ENCODE data around the gene SRGAP2C.
"Not testable (repeated sequence)": the region's sequence is repeated elsewhere in the genome, so short reads cannot be mapped to it uniquely, and the experiment has no call there.

SRGAP2C gene

GRCh38 chr1:121226925-121227324 lies 42.1 kb downstream of the SRGAP2C start:
- DNase-seq (ENCODE audit: low read depth in 2 of 2): not testable (repeated sequence)

DNA sequence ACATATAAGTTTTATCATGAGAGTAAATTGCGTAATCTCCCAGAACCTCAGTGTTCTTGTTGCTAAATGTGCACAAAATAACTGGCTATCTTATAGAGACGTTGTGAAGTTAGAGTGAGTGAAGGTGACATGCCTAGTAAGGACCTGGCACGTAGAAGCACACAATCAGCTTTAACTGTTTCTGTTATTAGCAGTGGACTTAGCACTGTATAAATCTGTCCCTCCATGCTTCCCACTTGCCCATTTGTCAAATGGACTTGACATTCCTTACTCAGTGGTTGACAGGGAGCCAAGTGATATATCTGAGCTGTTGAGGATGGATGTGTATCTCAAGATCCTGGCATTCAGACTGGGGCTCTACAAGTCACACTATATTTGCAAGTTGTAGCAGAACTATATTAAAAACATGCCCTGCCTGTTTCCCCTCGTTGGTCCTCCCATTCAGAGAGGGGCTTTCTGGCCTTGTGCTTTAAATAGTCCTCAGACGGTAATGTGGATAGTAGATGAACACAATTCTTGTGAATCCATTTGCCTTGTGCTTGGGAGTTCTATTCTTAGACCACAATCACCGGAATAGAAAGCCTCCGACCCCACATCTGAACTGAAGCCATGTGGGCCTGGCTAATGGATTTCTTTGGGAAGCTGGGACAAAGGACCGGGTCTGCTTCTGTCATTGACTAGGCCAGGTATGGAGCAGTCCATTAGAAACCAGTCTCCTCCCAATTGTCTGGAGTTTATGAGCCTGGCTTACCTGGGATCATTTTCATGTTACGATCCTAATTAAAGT lies 43.0 kb downstream of the SRGAP2C start:
- not testable (repeated sequence) for DNase-seq (ENCODE audit: low read depth in 2 of 2)

GRCh38 chr1:121230636-121231035 lies 45.9 kb downstream of the SRGAP2C start:
- DNase-seq (ENCODE audit: low read depth in 2 of 2): not testable (repeated sequence)

DNA sequence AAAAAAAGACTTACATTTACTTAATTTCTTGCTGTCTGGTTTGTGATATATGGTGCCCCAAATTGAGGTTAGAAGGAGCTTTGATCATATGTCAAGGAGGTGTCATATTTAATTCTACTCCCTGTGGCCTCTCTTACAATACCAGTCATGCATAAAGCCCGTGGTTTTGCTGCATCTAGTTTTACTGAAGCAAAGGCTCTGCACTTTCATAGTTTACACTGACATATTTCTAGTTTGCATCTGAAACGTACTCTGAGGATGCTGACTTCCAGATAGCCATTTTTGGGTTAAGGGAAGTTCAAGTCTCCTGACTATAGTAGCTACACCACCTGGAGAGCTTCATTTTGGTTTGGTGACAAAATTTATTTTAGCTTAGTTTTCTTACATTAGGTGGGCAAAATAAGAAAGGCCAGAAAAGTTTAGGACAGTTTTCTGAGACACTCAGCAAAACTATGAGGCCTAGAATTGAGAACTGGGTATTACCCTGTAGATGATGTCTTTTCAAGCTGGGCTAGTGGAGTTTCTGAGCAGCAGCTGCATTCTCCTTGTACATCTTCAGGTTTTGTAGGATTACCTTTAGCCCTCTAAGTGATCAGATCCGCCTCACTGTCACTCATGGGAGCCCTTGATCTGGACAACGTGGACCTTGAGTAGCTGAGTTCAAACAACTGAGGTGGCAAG lies 47.8 kb downstream of the SRGAP2C start:
- not testable (repeated sequence) for DNase-seq (ENCODE audit: low read depth in 2 of 2)

DNA sequence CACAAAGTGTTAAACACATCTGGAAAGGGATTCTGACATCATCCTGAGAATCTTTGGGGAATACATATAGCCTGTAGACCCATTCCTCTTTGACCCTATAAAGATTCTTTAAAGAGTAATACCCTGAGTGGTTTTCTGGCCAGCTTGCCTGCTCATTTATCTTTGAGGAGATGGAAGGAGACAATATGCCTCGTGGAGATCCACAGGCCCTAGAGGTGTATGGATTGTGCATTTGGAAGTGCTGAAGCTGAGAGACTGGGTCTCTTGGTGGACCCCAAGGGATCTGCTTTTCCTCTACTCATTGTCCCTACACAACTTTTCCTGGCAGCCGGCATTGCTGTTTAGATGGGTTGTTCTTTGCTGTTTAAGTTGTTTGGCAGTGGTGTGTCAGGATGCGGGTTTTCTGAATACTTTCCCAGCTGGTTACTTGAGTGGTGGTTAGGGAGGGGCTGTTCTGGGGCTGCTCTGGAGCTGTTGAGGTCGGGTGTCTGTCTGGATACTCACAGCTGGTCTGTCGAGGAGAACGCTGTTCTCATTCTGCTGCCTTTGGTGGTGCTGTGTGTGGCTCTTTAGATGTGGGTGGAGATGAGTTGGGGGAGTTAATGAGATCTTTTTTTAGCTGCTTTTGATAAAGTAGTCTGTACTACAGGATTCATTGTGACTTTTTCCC lies 49.5 kb downstream of the SRGAP2C start:
- not testable (repeated sequence) for DNase-seq (ENCODE audit: low read depth in 2 of 2)

DNA sequence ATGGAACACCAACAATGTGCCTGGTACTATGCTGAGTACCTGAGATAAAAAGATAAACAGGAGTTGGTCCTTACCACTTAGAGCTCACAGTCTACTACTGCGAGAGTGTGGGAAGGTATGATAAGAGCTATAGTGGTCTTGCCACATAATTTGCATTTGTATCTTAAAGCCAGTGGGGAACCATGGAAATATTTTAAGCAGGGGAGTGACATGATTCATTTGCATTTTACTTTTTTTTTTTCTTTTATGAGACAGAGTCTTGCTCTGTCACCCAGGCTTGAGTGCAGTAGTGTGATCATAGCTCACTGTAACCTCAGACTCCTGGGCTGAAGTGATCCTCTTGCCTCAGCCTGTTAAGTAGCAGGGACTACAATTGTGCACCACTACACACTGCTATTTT lies 53.6 kb downstream of the SRGAP2C start:
- DNase-seq (ENCODE audit: low read depth in 2 of 2): not testable (repeated sequence)

GRCh38 chr1:121243913-121244312 lies 59.1 kb downstream of the SRGAP2C start:
- DNase-seq (ENCODE audit: low read depth in 2 of 2): not testable (repeated sequence)

DNA sequence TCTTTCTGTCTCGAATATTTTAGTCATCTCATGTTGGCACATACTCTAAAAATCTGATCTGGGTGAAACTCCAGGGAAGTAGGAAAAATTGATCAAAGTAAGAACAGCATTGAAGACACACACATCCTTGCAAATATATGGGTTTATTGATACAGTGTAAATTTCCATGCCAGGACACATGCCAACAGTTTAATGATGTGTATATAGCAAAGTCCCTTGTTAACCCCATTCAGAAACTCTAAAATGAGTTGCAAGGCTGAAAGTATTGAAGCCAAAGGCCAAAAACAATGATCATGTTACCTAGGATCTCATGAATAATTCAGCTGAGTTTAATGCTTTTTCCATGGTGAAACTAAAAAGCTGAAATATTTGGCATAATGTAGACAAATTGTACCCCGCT lies 61.6 kb downstream of the SRGAP2C start:
- DNase-seq (ENCODE audit: low read depth in 2 of 2): not testable (repeated sequence)

DNA sequence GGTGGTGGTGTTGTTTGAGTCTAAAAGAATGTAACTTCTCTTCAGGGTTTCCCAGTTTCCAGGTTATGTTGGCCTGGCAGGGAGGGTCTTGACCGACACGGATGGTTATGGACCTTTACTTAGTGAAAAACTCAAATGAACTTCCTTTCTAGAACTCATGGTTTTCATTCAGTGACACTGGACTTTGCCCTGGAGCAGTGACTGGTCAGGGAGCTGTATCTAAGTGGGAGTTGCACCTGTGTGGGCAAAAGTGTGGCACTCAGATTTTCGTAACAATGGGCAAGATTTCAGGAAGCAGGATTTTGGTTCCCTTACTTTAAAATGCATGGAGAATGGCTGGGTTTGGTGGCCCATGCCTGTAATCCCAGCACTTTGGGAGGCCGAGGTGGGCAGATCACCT lies 67.9 kb downstream of the SRGAP2C start:
- not testable (repeated sequence) for DNase-seq (ENCODE audit: low read depth in 2 of 2)

- not testable (repeated sequence) for DNase-seq (ENCODE audit: low read depth in 2 of 2)
These were observed 69.8 kb downstream of the SRGAP2C start for GRCh38 chr1:121254618-121255017.

DNA sequence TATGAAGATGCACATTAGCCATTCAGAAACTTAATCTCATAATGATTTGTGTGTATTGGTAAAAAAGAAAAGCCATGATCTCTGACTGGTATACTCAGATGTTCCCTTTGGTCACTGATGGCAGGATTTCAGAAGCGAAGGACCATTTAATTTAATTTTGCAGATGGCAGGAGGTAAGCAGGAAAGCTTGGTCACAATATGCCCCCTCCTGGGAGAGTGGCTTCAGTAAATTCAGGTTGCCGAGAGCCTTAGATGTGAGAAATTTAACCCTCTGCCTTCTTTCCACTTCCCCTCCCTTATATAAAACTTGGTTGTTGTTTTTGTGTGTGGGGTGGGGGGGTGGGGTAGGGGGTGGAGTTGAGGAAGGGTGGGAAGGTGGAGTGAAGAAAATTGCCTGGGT lies 72.9 kb downstream of the SRGAP2C start:
- not testable (repeated sequence) for DNase-seq (ENCODE audit: low read depth in 2 of 2)

- DNase-seq (ENCODE audit: low read depth in 2 of 2): not testable (repeated sequence)
These were observed 73.4 kb downstream of the SRGAP2C start for GRCh38 chr1:121258134-121258533.

DNA sequence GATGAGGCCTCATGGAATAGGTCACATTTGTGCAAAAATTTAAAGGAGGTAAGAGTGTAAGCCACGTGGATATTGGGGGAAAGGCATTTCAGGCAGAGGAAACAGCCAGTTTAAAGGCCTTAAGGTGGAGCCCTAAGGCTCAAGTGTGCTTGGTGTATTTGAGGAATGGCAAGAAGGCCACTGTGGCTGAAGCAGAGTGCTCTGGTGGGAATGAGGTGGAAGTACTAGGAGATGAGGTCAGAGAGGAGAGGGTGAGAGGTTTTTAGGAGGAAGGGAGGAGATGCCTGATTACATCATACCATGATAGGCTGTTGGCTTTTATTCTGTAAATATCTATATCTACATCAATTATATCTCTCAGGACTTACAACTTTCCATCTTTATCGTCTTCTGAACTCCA lies 75.4 kb downstream of the SRGAP2C start:
- not testable (repeated sequence) for DNase-seq (ENCODE audit: low read depth in 2 of 2)

DNA sequence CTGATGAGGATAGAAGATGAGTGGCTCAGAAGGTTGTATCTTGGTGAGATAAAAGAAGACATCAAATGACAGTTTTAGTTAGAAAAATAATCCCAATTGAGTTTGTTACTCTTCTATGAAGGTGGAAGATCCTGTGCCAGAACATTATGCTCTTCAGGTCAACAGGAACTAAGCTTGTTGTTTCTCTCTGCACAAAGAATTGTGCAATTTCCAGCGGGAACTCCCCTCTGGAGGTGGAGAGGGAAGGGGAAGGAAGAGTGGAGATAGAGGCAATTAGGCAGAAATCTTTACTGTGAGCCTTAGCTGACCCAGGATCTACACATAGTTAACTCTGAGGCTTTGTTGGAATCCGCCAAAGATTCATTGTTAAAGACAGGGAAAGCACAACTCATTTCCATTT lies 77.4 kb downstream of the SRGAP2C start:
- not testable (repeated sequence) for DNase-seq (ENCODE audit: low read depth in 2 of 2)

DNA sequence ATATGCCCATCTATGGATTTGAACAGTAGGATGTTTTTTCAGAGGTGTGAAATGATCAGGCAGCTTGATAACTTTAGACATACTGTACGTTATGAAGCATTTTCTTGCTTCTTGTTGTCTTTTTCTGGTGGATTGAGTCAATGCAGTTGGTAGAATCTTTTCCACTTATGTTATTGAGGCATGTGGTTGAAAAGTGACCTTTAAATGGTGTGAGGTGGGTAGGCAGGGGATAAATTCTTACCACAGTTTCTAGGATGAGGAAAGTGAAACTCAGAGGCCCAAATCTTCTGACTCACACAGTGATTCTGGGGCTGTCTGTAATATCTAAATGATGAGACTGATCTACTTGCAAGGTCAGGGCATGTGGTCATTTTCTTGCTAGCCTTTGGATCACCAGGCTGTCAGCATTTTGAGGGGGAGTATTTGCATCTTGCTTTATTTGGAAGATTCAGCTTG lies 79.0 kb downstream of the SRGAP2C start:
- peak in 1 of 2 donors; percentile 1 for DNase-seq (ENCODE audit: low read depth in 2 of 2)

- not testable (repeated sequence) for DNase-seq (ENCODE audit: low read depth in 2 of 2)
These were observed 82.3 kb downstream of the SRGAP2C start for GRCh38 chr1:121267072-121267471.

GRCh38 chr1:121269309-121269708 lies 84.5 kb downstream of the SRGAP2C start:
- not testable (repeated sequence) for DNase-seq (ENCODE audit: low read depth in 2 of 2)

- DNase-seq (ENCODE audit: low read depth in 2 of 2): not testable (repeated sequence)
These were observed 85.2 kb downstream of the SRGAP2C start for GRCh38 chr1:121269973-121270372.

DNA sequence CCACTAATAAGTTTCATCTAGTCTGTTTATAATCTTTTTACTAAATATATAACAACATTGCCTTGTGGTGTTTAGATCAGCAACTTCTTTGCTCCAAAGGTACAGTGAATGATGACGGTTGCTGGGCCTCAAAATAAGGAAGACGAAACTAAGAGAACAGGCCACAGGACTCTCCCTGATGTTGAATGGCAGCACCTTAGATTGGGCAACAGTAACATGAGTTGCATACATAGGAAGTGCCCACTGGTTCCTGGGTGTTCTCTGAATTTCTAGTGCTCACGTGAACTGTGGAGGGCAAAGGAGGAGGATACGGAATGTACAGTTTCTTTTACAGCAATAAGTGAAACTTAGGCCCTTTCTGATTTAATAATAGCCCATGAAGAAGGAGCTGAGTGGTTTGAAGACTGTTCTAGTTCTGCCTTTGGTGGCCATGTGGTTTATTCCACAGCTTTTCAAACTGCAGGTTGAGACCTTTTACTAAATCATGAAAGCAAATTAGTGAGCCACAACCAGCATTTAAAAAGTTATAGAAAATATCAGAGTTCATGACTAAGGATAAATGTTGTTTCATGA lies 86.5 kb downstream of the SRGAP2C start:
- DNase-seq (ENCODE audit: low read depth in 2 of 2): not testable (repeated sequence)

- DNase-seq (ENCODE audit: low read depth in 2 of 2): not testable (repeated sequence)
These were observed 90.7 kb downstream of the SRGAP2C start for GRCh38 chr1:121275435-121275834.

- DNase-seq (ENCODE audit: low read depth in 2 of 2): not testable (repeated sequence)
These were observed 93.4 kb downstream of the SRGAP2C start for GRCh38 chr1:121278202-121278601.
